KOPT-K1 (cell line): ENCODE results near the gene CAPN12.

Experiments
- H3K27ac ChIP-seq: fragments of 200-600 bp; sonication (generic); 2 replicates; pipeline ENCODE4 v1.5.1; 2016; ENCODE audit warnings: antibody characterized with exemption, mild to moderate bottlenecking, low read depth, low read length; ENCODE audit not compliant: poor library complexity, severe bottlenecking
- H3K36me3 ChIP-seq: fragments of 200-600 bp; sonication (generic); 2 replicates; pipeline ENCODE4 v1.5.1; 2017; ENCODE audit warnings: antibody characterized with exemption, mild to moderate bottlenecking, low read length, moderate library complexity; ENCODE audit not compliant: insufficient read depth
- H3K9me3 ChIP-seq: fragments of 200-600 bp; sonication (generic); 2 replicates; pipeline ENCODE4 v1.5.1; 2017; ENCODE audit warnings: antibody characterized with exemption, low read length, mild to moderate bottlenecking; ENCODE audit not compliant: insufficient read depth, poor library complexity, severe bottlenecking

The CAPN12 gene

DNA sequence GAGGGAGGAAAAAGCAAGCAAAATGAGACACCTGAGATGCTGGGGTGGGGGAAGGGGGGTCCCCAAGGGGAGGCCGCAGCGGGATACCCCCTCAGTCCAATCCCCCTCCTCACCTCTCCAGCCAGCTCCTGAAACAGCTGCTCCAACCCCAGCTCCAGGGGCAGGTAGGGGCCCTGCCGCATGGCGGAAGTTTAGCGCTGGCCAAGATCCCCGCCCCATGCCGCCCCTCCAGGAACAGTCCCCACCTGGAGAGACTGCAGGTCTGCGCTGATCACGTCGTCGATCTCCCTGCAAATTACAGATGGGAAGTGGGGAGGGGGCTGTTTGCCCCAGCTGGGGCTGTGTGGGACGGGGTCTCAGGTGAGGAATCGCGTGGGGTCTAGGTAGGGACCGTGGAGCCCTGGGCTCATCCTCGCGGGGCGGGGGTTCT, 9.0 kb downstream of the CAPN12 start:
- Histone ChIP-seq H3K9me3 (no peaks in the 10 kb centered on the region), H3K36me3 (peaks cover 4% of the 10 kb centered on the region; the same call in 1 of the 2 replicates), H3K27ac (no peak overlapping the region)

- no peak overlapping the region for H3K27ac ChIP-seq
- peaks cover 4% of the 10 kb centered on the region; the same call in 1 of the 2 replicates for H3K36me3 ChIP-seq
- H3K9me3 ChIP-seq, result no peaks in the 10 kb centered on the region
These were observed 9.6 kb downstream of the CAPN12 start for GRCh38 chr19:38734426-38735256.

DNA sequence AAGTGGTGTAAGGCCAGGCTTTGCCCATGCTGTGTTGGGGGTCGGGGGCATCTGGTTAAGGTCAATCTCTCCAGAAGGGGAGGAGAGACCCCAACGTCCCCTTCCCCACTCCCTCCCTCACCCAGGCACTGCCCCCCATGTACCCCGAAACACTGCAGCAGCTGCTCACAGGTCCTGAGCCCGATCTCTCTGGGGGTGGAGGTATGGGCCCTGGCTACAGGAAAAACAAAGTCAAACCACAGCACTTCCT, 10.2 kb downstream of the CAPN12 start:
- no peak overlapping the region for H3K27ac ChIP-seq
- peaks cover 4% of the 10 kb centered on the region; the same call in 1 of the 2 replicates for H3K36me3 ChIP-seq
- H3K9me3 ChIP-seq, result no peaks in the 10 kb centered on the region

GRCh38 chr19:38733493-38734175, 10.6 kb downstream of the CAPN12 start:
- Histone ChIP-seq H3K9me3 (no peaks in the 10 kb centered on the region), H3K36me3 (peaks cover 4% of the 10 kb centered on the region; the same call in 1 of the 2 replicates), H3K27ac (no peak overlapping the region)

- no peaks in the 10 kb centered on the region for H3K9me3 ChIP-seq
- H3K27ac ChIP-seq, result no peak overlapping the region
- peaks cover 4% of the 10 kb centered on the region; the same call in 1 of the 2 replicates for H3K36me3 ChIP-seq
These were observed 11.1 kb downstream of the CAPN12 start for GRCh38 chr19:38733241-38733492.

DNA sequence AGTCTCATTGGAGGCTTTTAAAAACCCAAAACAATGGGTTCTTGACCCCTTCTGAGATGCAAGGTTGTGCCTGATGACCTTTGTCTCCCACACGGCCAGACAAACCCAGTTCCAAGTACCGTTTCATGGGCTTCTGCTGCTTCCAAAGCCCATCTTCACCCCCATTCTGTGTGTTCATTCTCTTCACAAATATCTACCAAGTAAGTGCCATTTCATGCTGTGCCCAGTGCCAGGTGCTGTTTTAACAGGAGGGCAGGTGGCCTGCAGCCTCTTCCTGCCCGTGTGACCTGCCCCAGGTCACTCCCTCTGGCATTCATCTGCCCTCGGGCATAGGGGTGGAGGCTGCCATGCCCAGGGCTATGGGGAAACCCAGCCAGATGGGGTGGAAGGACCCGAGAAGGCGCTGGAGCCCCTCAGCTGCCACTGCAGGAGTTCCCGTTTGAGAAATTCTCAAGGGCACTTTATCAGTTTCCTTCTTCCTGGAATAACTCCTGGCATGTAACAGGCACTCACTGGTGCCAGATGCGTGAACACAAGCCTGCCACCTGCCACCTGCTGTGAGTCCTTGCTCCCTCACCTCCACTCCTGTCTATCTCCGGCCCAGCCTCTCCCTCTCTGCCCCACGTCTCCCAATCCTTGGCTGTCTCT, 12.5 kb downstream of the CAPN12 start:
- Histone ChIP-seq H3K27ac (no peak overlapping the region), H3K9me3 (no peaks in the 10 kb centered on the region), H3K36me3 (peaks cover 5% of the 10 kb centered on the region; the same call in 1 of the 2 replicates)

GRCh38 chr19:38730731-38731589, 13.3 kb downstream of the CAPN12 start:
- Histone ChIP-seq H3K36me3 (peaks cover 13% of the 10 kb centered on the region; the same call in 1 of the 2 replicates), H3K27ac (no peak overlapping the region), H3K9me3 (no peaks in the 10 kb centered on the region)

GRCh38 chr19:38730470-38730730, 13.9 kb downstream of the CAPN12 start:
- no peak overlapping the region for H3K27ac ChIP-seq
- H3K9me3 ChIP-seq, result no peaks in the 10 kb centered on the region
- H3K36me3 ChIP-seq, result peaks cover 18% of the 10 kb centered on the region; the same call in 1 of the 2 replicates

DNA sequence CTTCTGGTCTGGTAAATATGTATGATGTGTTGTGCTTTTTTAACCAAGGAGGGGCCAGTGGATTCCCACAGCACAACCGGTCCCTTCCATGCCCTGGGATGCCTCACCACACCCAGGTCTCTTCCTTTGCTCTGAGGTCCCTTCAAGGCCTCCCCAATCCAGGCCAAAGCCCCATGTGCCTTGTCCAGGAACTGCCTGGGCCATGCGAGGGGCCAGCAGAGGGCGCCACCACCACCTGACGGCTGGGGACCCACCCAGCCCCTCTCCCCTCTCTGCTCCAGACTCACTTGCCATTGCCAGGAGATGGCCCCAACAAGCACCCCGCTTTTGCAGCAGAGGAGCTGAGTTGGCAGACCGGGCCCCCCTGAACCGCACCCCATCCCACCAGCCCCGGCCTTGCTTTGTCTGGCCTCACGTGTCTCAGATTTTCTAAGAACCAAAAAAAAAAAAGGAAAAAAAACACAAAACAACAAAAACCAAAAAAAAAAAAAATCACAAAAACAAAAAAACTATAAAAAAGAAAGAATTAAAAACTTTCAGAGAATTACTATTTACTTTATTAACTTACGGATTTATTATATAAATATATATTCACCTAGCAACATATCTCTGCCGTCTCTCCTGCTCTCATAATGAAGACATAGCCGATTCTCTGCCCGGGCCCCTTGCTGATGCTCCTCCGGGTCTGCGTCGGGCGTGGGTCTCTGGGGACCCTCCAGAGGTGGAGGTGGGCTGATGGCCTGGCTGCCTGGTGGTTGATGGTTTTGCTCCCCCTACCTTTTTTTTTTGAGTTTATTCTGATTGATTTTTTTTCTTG, 14.4 kb downstream of the CAPN12 start:
- no peak overlapping the region for H3K27ac ChIP-seq
- H3K9me3 ChIP-seq, result no peaks in the 10 kb centered on the region
- H3K36me3 ChIP-seq, result peaks cover 24% of the 10 kb centered on the region; the same call in 1 of the 2 replicates

DNA sequence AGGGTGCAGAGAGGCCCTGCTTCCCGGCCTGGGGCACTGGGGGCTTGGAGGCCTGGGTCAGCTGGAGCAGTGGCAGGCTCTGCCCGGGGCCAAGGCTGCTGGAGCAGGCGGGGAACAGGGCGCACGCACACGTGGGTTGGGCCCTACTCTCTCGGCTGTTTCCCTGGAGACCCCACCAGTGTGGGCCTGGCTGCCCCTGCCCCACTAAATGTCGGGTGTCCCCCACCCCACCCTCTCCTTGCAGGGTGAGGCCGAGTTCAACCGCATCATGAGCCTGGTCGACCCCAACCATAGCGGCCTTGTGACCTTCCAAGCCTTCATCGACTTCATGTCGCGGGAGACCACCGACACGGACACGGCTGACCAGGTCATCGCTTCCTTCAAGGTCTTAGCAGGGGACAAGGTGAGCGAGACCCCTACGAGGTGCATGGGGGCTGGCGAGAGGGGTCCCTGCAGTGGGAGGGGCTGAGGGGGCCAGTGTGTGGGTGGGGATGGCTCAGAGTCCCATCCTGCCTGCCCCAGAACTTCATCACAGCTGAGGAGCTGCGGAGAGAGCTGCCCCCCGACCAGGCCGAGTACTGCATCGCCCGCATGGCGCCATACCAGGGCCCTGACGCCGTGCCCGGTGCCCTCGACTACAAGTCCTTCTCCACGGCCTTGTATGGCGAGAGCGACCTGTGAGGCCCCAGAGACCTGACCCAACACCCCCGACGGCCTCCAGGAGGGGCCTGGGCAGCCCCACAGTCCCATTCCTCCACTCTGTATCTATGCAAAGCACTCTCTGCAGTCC, 15.3 kb downstream of the CAPN12 start:
- H3K9me3 ChIP-seq, result no peaks in the 10 kb centered on the region
- H3K27ac ChIP-seq, result no peak overlapping the region
- H3K36me3 ChIP-seq, result peaks cover 33% of the 10 kb centered on the region; the same call in 1 of the 2 replicates

DNA sequence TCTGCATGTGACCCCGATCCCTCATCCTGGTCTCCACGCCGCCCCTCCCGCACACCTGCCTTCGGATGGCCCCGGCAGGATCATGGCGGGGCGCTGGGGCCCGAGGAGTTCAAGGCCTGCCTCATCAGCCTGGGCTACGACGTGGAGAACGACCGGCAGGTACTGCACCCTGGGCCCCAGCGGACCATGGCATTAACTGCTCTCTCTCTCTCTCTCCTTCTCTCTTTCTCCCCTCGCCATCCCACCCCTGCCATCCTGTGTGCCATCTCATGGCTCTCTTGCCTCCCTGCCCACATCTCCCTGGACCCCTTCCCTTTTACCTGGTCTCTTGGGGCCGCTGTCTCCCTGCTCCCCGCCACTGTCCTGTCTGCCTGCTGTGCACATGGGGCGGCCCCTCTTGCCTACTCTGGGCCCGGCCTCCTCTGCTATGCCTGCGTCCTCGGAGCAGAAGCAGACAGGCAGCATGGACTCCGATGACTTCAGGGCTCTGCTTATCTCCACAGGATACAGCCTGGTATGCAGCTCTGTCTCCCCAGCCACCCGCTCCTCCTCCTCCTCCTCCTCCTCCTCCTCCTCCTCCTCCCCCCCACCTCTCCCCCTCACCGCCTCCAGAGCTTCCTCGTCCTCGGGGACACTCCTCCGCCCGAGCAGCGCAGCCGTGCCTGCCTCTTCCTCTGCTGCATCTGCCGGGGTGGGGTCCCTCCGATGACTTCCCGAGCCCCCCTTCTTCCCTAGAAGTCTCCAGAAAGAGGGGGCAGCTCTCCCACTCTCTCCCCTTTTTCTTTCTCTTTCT, 16.2 kb downstream of the CAPN12 start:
- H3K36me3 ChIP-seq, result peaks cover 41% of the 10 kb centered on the region
- H3K9me3 ChIP-seq, result no peaks in the 10 kb centered on the region
- no peak overlapping the region for H3K27ac ChIP-seq

DNA sequence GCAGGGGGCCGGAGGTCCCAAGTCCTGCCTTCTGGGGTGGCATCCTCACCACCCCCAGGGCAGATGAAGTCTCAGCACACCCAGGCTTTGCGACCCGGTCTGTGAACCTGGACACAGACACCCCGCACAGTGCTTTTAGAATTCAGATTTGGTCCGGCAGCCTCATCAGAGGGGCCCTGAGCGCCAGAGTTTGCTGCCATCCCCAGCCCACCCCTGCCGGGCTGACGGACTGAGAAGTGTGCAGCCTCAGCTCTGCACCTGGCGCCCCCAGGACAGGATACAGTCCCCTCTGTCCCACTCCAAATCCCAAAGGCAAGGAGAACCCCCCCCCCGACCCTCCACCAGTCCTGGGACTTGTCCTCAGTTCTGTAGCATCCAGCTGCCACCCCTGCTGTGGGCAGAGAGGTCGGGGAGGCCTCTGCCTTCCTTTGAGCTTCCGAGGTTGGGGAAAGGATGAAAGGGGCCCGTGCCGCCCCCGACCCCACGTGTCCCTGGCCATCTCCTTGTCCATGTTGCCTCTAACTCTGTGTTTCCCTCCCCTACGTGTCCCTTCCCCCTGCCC, 16.9 kb downstream of the CAPN12 start:
- H3K9me3 ChIP-seq, result no peaks in the 10 kb centered on the region
- no peak overlapping the region for H3K27ac ChIP-seq
- H3K36me3 ChIP-seq, result peaks cover 48% of the 10 kb centered on the region

DNA sequence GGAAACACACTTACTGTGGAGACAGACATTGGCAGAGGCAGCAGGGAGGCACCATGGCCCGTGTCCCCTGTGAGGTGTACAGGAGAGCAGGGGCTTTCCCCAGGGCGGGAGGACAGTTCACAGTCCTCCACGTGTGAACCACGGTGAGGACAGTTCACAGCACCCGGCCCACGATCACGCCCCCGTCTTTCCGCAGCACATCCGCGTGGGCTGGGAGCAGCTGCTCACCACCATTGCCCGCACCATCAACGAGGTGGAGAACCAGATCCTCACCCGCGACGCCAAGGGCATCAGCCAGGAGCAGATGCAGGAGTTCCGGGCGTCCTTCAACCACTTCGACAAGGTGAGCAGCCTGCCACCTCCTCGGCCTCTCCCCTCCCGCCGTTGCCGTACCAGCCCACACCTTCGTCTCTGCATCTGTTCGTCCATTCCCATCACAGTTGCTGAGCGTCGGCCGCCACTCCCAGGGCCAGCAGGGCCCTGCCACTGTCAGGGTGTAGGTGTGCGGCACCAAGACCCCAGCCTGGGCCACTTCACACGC, 17.4 kb downstream of the CAPN12 start:
- Histone ChIP-seq H3K9me3 (no peaks in the 10 kb centered on the region), H3K36me3 (peaks cover 53% of the 10 kb centered on the region), H3K27ac (no peak overlapping the region)
